Measurements from ENCODE around the gene KLHL2.
A peak's percentile ranks its signal among the peaks of the same experiment; 100 is the strongest.
"Not testable (repeated sequence)": the region's sequence is repeated elsewhere in the genome, so short reads cannot be mapped to it uniquely, and the experiment has no call there.

Gene KLHL2

GRCh38 chr4:165203541-165204461 lies 3.6 kb upstream of the KLHL2 start:
- no peak for DNase-seq

- no peak for DNase-seq
Measured at GRCh38 chr4:165204462-165204830, 2.9 kb upstream of the KLHL2 start.

GRCh38 chr4:165207016-165207430 lies 338 bp upstream of the KLHL2 start:
- DNase-seq, result peak in 1 of 2 experiments; percentile 25

GRCh38 chr4:165208221-165208652 lies 876 bp downstream of the KLHL2 start:
- DNase-seq, result no peak

- DNase-seq, result no peak
Measured at GRCh38 chr4:165208741-165209388, 1.5 kb downstream of the KLHL2 start.

- no peak for DNase-seq
Measured at GRCh38 chr4:165209796-165210195, 2.4 kb downstream of the KLHL2 start.

- DNase-seq, result no peak
Measured at GRCh38 chr4:165210566-165210965, 3.2 kb downstream of the KLHL2 start.

GRCh38 chr4:165212647-165213046 lies 5.3 kb downstream of the KLHL2 start:
- DNase-seq, result not testable (repeated sequence)

- DNase-seq, result not testable (repeated sequence)
Measured at GRCh38 chr4:165213404-165213803, 6.0 kb downstream of the KLHL2 start.

- not testable (repeated sequence) for DNase-seq
Measured at GRCh38 chr4:165213991-165214709, 6.8 kb downstream of the KLHL2 start.

GRCh38 chr4:165215034-165215751 lies 7.8 kb downstream of the KLHL2 start:
- DNase-seq, result peak; percentile 1 to 14

GRCh38 chr4:165215761-165216487 lies 8.6 kb downstream of the KLHL2 start:
- DNase-seq, result not testable (repeated sequence)

- DNase-seq, result no peak
Measured at GRCh38 chr4:165217325-165217724, 10.0 kb downstream of the KLHL2 start.

- not testable (repeated sequence) for DNase-seq
Measured at GRCh38 chr4:165221306-165221705, 13.9 kb downstream of the KLHL2 start.

GRCh38 chr4:165221993-165222650 lies 14.8 kb downstream of the KLHL2 start:
- DNase-seq, result not testable (repeated sequence)

GRCh38 chr4:165222651-165222994 lies 15.3 kb downstream of the KLHL2 start:
- no peak for DNase-seq

- DNase-seq, result not testable (repeated sequence)
Measured at GRCh38 chr4:165227401-165227800, 20.0 kb downstream of the KLHL2 start.

- DNase-seq, result not testable (repeated sequence)
Measured at GRCh38 chr4:165229490-165230200, 22.3 kb downstream of the KLHL2 start.

GRCh38 chr4:165232623-165233433 lies 25.5 kb downstream of the KLHL2 start:
- not testable (repeated sequence) for DNase-seq

GRCh38 chr4:165234766-165235165 lies 27.4 kb downstream of the KLHL2 start:
- no peak for DNase-seq
